GM12878 (cell line): ENCODE data around the gene SCYL1. TPM values are rescaled to one million over a fixed set of nuclear protein-coding genes. Genes with fewer than 3 reads are reported as not detected.

Experiments
- ATF7 ChIP-seq: fragments of 450-650 bp; IDR thresholded peaks from 2 replicates; pipeline ENCODE4 v1.6.1; 2016; ENCODE audit warnings: low read depth, mild to moderate bottlenecking
- BMI1 ChIP-seq: fragments of 450-650 bp; IDR thresholded peaks from 2 replicates; pipeline ENCODE4 v1.6.1; 2016; ENCODE audit warnings: mild to moderate bottlenecking, moderate library complexity, borderline replicate concordance
- CBX3 ChIP-seq: fragments of 200-600 bp; sonication (generic); IDR thresholded peaks from 2 replicates; pipeline ENCODE4 v1.6.1; 2016; ENCODE audit warnings: low read depth, borderline replicate concordance
- CEBPB ChIP-seq, 2 experiments: fragments of 150-350 bp in 1 of 2; IDR thresholded peaks; 2 replicates each; pipeline ENCODE4 v1.6.1; 2012 to 2014; ENCODE audit warnings: low read depth in 2 of 2, low read length in 2 of 2, borderline replicate concordance in 1 of 2, inconsistent platforms in 1 of 2
- EGR1 ChIP-seq, 2 experiments: IDR thresholded peaks; 1 replicate in 1 of 2; 2 replicates in 1 of 2; pipeline ENCODE4 v1.6.1; 2011 to 2012; ENCODE audit warnings: low read depth in 2 of 2, low read length in 2 of 2, borderline replicate concordance in 1 of 2, mild to moderate bottlenecking in 1 of 2, moderate library complexity in 1 of 2
- EP300 ChIP-seq, 2 experiments: fragments of 150-350 bp in 1 of 2; IDR thresholded peaks; 2 replicates each; pipeline ENCODE4 v1.6.1; 2011 to 2012; ENCODE audit warnings: low read depth in 2 of 2, low read length in 2 of 2, borderline replicate concordance in 1 of 2, improper control_type of control experiment in 1 of 2, inconsistent platforms in 1 of 2; ENCODE audit not compliant: control insufficient read depth in 1 of 2
- KDM1A ChIP-seq: fragments of 200-600 bp; sonication (generic); IDR thresholded peaks from 2 replicates; pipeline ENCODE4 v1.6.1; 2016; ENCODE audit warnings: borderline replicate concordance
- MXI1 ChIP-seq: fragments of 150-350 bp; IDR thresholded peaks from 2 replicates; pipeline ENCODE4 v1.6.1; 2011; ENCODE audit warnings: low read depth, mild to moderate bottlenecking, inconsistent platforms, low read length, improper control_type of control experiment
- NFXL1 ChIP-seq: fragments of 450-650 bp; IDR thresholded peaks from 2 replicates; pipeline ENCODE4 v1.6.1; 2017; ENCODE audit warnings: antibody characterized with exemption, mild to moderate bottlenecking, borderline replicate concordance
- NFYB ChIP-seq: IDR thresholded peaks from 2 replicates; pipeline ENCODE4 v1.6.1; 2011; ENCODE audit warnings: low read depth, mild to moderate bottlenecking, low read length, improper control_type of control experiment, moderate library complexity; ENCODE audit not compliant: insufficient read depth
- PAX5 ChIP-seq: IDR thresholded peaks from 2 replicates; pipeline ENCODE4 v1.6.1; 2011; ENCODE audit warnings: low read depth, low read length, borderline replicate concordance
- RFX5 ChIP-seq: IDR thresholded peaks from 2 replicates; pipeline ENCODE4 v1.6.1; 2011; ENCODE audit warnings: low read depth, low read length, improper control_type of control experiment
- SP1 ChIP-seq: IDR thresholded peaks from one replicate; pipeline ENCODE4 v1.6.1; 2011; ENCODE audit warnings: low read depth, low read length
- SUZ12 ChIP-seq: fragments of 200-600 bp; sonication (generic); IDR thresholded peaks from one replicate; pipeline ENCODE4 v1.6.1; 2018; ENCODE audit warnings: antibody characterized with exemption, mild to moderate bottlenecking; ENCODE audit not compliant: unreplicated experiment
- TAF1 ChIP-seq: IDR thresholded peaks from 2 replicates; pipeline ENCODE4 v1.6.1; 2011; ENCODE audit warnings: mild to moderate bottlenecking, low read depth, low read length, borderline replicate concordance
- TARDBP ChIP-seq: IDR thresholded peaks from 2 replicates; pipeline ENCODE4 v1.6.1; 2016; ENCODE audit warnings: borderline replicate concordance
- TCF3 ChIP-seq: IDR thresholded peaks from 2 replicates; pipeline ENCODE4 v1.6.1; 2012; ENCODE audit warnings: low read depth, mild to moderate bottlenecking, low read length, borderline replicate concordance; ENCODE audit not compliant: insufficient read depth
- YY1 ChIP-seq: IDR thresholded peaks from 2 replicates; pipeline ENCODE4 v1.6.1; 2011; ENCODE audit warnings: low read depth, mild to moderate bottlenecking, low read length
- polyA plus RNA-seq, 11 experiments: library from polyadenylated mRNA; depleted of rRNA in 4 of 11; unstranded in 6 of 11; stranded (reverse) in 5 of 11; fragments of >200 nt; fragmentation: Nextera tagmentation in 4 of 11; fragmentation: Illumina TruSeq in 1 of 11; extraction: Ambion mirVana in 4 of 11; extraction: Trizol in 1 of 11; gene quantifications; 1 replicate in 1 of 11; 2 replicates in 10 of 11; pipeline versions ENCODE4 v1.2.1 to v1.2.3, GENCODE V29; 2011 to 2016; ENCODE audit warnings: inconsistent platforms in 2 of 11, missing spikeins in 2 of 11, low read depth in 1 of 11
- total RNA-seq, 4 experiments: library from RNA; depleted of rRNA in 3 of 4; stranded (reverse); fragments of >200 nt in 3 of 4; fragmentation: Illumina TruSeq in 1 of 4; extraction: Trizol in 1 of 4; gene quantifications; 2 replicates each; pipeline versions ENCODE4 v1.2.1 to v1.2.3, GENCODE V29; 2013 to 2021
- TF ChIP-seq, protein P1 (sequence below): IDR thresholded peaks from 2 replicates; pipeline ENCODE4 v1.6.1; 2011; ENCODE audit warnings: borderline replicate concordance, low read depth, mild to moderate bottlenecking, moderate library complexity, mixed read lengths, low read length; ENCODE audit not compliant: insufficient read depth; ENCODE audit errors: extremely low read length
- TF ChIP-seq, protein P2 (sequence below): IDR thresholded peaks from 2 replicates; pipeline ENCODE4 v1.6.1; 2011; ENCODE audit warnings: low read depth, low read length, improper control_type of control experiment, borderline replicate concordance
- TF ChIP-seq, protein P3 (sequence below): IDR thresholded peaks from 2 replicates; pipeline ENCODE4 v1.6.1; 2011; ENCODE audit warnings: low read depth, mild to moderate bottlenecking, low read length, moderate library complexity, borderline replicate concordance; ENCODE audit errors: extremely low read depth
- TF ChIP-seq, protein P4 (sequence below): fragments of 450-650 bp; IDR thresholded peaks from 2 replicates; pipeline ENCODE4 v1.6.1; 2016; ENCODE audit warnings: mild to moderate bottlenecking, moderate library complexity, borderline replicate concordance

Gene SCYL1
- total and polyA plus RNA-seq, 10 of the 15 experiments (the other 5 are each of a cell fraction or from before 2014, with no cell fraction given), result 0.80 to 82.7 (median 51.2) TPM

DNA sequence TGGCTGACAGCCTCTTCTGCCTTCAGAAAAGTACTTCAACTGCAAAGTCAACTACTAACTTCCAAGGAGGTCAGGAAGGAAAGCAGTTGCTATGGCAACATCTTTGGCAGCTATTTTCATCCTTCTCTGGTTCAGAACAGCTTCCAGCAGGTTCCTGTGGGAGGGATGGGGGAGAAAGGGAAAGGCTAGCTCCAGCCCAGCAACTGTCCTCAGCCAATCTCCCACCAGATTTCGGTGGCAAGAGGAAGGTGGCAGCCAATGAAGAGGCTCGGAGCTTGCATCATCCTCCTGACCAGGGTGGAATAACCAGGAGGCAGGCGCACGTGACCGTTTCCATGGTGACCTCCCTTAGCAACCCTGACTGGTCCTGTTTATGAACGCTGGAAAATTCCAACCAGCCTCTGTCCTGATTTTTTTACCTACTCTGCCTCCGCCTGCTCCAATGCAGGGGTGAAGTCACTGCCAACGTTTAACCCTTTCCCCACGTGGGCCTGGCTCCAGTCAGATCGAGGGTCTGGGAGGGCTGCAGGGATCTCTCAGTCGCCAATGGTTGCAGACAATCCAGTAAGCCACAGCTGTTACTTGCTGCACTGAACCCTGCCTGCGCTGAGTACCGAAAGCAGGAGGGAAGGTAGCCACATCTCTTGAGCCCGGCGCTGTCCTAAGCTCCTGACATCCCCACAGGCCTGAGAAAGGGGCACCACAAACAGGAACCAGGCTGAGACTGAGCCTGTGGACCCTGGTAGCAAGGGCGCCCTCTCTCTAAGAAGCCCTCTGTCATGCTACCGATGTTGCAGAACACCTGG lies 37.2 kb upstream of the SCYL1 start (continued):
- TF ChIP-seq, protein P1, sequence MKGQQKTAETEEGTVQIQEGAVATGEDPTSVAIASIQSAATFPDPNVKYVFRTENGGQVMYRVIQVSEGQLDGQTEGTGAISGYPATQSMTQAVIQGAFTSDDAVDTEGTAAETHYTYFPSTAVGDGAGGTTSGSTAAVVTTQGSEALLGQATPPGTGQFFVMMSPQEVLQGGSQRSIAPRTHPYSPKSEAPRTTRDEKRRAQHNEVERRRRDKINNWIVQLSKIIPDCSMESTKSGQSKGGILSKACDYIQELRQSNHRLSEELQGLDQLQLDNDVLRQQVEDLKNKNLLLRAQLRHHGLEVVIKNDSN, result peak; percentile 94
- TF ChIP-seq CEBPB (IDR thresholded peaks at IDR 0.05; ENCODE audit: borderline replicate concordance in 1 of 2, low read depth in 2 of 2, low read length in 2 of 2) (peak in 1 of 2 experiments; percentile 63; a peak in 1 of 4 replicates), RFX5 (peak; percentile 79), TAF1 (no peak), CBX3 (no peak), MXI1 (peak; percentile 78; the same call in 1 of the 2 replicates), EP300 (IDR thresholded peaks at IDR 0.05; ENCODE audit: borderline replicate concordance in 1 of 2, control insufficient read depth in 1 of 2, low read depth in 2 of 2, low read length in 2 of 2) (peak in 1 of 2 experiments; percentile 61; a peak in 1 of 4 replicates), KDM1A (no peak), SUZ12 (no peak), EGR1 (IDR thresholded peaks at IDR 0.05; ENCODE audit: borderline replicate concordance in 1 of 2, low read depth in 2 of 2, low read length in 2 of 2) (peak in 1 of 2 experiments; percentile 22; a peak in 1 of 3 replicates), NFXL1 (no peak), YY1 (peak; percentile 71; the same call in 1 of the 2 replicates), PAX5 (peak; percentile 84; the same call in 1 of the 2 replicates), BMI1 (peak; percentile 96), TARDBP (no peak), ATF7 (peak; percentile 73), SP1 (peak; percentile 10), TCF3 (no peak), NFYB (peak; percentile 93)
- TF ChIP-seq, protein P2, sequence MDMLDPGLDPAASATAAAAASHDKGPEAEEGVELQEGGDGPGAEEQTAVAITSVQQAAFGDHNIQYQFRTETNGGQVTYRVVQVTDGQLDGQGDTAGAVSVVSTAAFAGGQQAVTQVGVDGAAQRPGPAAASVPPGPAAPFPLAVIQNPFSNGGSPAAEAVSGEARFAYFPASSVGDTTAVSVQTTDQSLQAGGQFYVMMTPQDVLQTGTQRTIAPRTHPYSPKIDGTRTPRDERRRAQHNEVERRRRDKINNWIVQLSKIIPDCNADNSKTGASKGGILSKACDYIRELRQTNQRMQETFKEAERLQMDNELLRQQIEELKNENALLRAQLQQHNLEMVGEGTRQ, result peak; percentile 84
- TF ChIP-seq, protein P3, sequence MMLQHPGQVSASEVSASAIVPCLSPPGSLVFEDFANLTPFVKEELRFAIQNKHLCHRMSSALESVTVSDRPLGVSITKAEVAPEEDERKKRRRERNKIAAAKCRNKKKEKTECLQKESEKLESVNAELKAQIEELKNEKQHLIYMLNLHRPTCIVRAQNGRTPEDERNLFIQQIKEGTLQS, result peak; percentile 76; the same call in 1 of the 2 replicates
- TF ChIP-seq, protein P4, sequence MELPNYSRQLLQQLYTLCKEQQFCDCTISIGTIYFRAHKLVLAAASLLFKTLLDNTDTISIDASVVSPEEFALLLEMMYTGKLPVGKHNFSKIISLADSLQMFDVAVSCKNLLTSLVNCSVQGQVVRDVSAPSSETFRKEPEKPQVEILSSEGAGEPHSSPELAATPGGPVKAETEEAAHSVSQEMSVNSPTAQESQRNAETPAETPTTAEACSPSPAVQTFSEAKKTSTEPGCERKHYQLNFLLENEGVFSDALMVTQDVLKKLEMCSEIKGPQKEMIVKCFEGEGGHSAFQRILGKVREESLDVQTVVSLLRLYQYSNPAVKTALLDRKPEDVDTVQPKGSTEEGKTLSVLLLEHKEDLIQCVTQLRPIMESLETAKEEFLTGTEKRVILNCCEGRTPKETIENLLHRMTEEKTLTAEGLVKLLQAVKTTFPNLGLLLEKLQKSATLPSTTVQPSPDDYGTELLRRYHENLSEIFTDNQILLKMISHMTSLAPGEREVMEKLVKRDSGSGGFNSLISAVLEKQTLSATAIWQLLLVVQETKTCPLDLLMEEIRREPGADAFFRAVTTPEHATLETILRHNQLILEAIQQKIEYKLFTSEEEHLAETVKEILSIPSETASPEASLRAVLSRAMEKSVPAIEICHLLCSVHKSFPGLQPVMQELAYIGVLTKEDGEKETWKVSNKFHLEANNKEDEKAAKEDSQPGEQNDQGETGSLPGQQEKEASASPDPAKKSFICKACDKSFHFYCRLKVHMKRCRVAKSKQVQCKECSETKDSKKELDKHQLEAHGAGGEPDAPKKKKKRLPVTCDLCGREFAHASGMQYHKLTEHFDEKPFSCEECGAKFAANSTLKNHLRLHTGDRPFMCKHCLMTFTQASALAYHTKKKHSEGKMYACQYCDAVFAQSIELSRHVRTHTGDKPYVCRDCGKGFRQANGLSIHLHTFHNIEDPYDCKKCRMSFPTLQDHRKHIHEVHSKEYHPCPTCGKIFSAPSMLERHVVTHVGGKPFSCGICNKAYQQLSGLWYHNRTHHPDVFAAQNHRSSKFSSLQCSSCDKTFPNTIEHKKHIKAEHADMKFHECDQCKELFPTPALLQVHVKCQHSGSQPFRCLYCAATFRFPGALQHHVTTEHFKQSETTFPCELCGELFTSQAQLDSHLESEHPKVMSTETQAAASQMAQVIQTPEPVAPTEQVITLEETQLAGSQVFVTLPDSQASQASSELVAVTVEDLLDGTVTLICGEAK, result peak; percentile 10; the same call in 1 of the 2 replicates
